ENCODE data around the gene TTLL9.

Gene TTLL9

GRCh38 chr20:31830406-31830981 lies 39.9 kb upstream of the TTLL9 start:
- Histone ChIP-seq H3K27me3 (ENCODE audit: insufficient read depth, poor library complexity, severe bottlenecking) (no peaks in the 10 kb centered on the region), H3K27ac (replicated peaks) (no peak overlapping the region), H3K4me3 (replicated peaks; ENCODE audit: insufficient read depth, low read length) (no peak overlapping the region)
- no peak for DNase-seq (ENCODE audit: low read depth in 1 of 2, low spot score in 1 of 2)
- TF ChIP-seq SPI1 (IDR thresholded peaks at IDR 0.05; ENCODE audit: borderline replicate concordance, low read depth), result no peak
- TF ChIP-seq, protein P1, sequence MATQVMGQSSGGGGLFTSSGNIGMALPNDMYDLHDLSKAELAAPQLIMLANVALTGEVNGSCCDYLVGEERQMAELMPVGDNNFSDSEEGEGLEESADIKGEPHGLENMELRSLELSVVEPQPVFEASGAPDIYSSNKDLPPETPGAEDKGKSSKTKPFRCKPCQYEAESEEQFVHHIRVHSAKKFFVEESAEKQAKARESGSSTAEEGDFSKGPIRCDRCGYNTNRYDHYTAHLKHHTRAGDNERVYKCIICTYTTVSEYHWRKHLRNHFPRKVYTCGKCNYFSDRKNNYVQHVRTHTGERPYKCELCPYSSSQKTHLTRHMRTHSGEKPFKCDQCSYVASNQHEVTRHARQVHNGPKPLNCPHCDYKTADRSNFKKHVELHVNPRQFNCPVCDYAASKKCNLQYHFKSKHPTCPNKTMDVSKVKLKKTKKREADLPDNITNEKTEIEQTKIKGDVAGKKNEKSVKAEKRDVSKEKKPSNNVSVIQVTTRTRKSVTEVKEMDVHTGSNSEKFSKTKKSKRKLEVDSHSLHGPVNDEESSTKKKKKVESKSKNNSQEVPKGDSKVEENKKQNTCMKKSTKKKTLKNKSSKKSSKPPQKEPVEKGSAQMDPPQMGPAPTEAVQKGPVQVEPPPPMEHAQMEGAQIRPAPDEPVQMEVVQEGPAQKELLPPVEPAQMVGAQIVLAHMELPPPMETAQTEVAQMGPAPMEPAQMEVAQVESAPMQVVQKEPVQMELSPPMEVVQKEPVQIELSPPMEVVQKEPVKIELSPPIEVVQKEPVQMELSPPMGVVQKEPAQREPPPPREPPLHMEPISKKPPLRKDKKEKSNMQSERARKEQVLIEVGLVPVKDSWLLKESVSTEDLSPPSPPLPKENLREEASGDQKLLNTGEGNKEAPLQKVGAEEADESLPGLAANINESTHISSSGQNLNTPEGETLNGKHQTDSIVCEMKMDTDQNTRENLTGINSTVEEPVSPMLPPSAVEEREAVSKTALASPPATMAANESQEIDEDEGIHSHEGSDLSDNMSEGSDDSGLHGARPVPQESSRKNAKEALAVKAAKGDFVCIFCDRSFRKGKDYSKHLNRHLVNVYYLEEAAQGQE (IDR thresholded peaks at IDR 0.05; ENCODE audit: insufficient replicate concordance, low read depth), result no peak
- no peak for TF ChIP-seq POLR2AphosphoS5 (IDR thresholded peaks at IDR 0.05; ENCODE audit: low read depth)
- TF ChIP-seq GABPA (IDR thresholded peaks at IDR 0.05; ENCODE audit: low read depth), result no peak
- TF ChIP-seq CTCF (IDR thresholded peaks at IDR 0.05; ENCODE audit: insufficient read depth, low read length), result no peak

GRCh38 chr20:31831211-31831610 lies 39.2 kb upstream of the TTLL9 start:
- TF ChIP-seq SPI1 (IDR thresholded peaks at IDR 0.05; ENCODE audit: borderline replicate concordance, low read depth), result no peak
- TF ChIP-seq GABPA (IDR thresholded peaks at IDR 0.05; ENCODE audit: low read depth), result no peak
- no peak for TF ChIP-seq POLR2AphosphoS5 (IDR thresholded peaks at IDR 0.05; ENCODE audit: low read depth)
- TF ChIP-seq, protein P1 (IDR thresholded peaks at IDR 0.05; ENCODE audit: insufficient replicate concordance, low read depth), result no peak
- no peak for TF ChIP-seq CTCF (IDR thresholded peaks at IDR 0.05; ENCODE audit: insufficient read depth, low read length)
- no peak for DNase-seq (ENCODE audit: low read depth in 1 of 2, low spot score in 1 of 2)
- Histone ChIP-seq H3K4me3 (replicated peaks; ENCODE audit: insufficient read depth, low read length) (no peak overlapping the region), H3K27ac (replicated peaks) (no peak overlapping the region), H3K27me3 (ENCODE audit: insufficient read depth, poor library complexity, severe bottlenecking) (no peaks in the 10 kb centered on the region)

- Histone ChIP-seq H3K27ac (replicated peaks) (no peak overlapping the region), H3K27me3 (ENCODE audit: insufficient read depth, poor library complexity, severe bottlenecking) (no peaks in the 10 kb centered on the region), H3K4me3 (replicated peaks; ENCODE audit: insufficient read depth, low read length) (no peak overlapping the region)
- no peak for TF ChIP-seq GABPA (IDR thresholded peaks at IDR 0.05; ENCODE audit: low read depth)
- TF ChIP-seq CTCF (IDR thresholded peaks at IDR 0.05; ENCODE audit: insufficient read depth, low read length), result no peak
- TF ChIP-seq, protein P1 (IDR thresholded peaks at IDR 0.05; ENCODE audit: insufficient replicate concordance, low read depth), result no peak
- DNase-seq (ENCODE audit: low read depth in 1 of 2, low spot score in 1 of 2), result no peak
Measured at GRCh38 chr20:31831771-31832306, 38.6 kb upstream of the TTLL9 start.

Data from HL-60 (cell line).